HG02973 (cell line): ENCODE measurements around the gene ASIC4.
A peak's percentile ranks its signal among the peaks of the same experiment; 100 is the strongest.

Experiments
- ATAC-seq: cut with Tn5 transposase; IDR thresholded peaks from one replicate; pipeline ENCODE4 v1.9.1; 2021; ENCODE audit warnings: moderate library complexity; ENCODE audit not compliant: unreplicated experiment

The ASIC4 gene

GRCh38 chr2:219548990-219549389 lies 34.7 kb downstream of the ASIC4 start:
- no peak for ATAC-seq

DNA sequence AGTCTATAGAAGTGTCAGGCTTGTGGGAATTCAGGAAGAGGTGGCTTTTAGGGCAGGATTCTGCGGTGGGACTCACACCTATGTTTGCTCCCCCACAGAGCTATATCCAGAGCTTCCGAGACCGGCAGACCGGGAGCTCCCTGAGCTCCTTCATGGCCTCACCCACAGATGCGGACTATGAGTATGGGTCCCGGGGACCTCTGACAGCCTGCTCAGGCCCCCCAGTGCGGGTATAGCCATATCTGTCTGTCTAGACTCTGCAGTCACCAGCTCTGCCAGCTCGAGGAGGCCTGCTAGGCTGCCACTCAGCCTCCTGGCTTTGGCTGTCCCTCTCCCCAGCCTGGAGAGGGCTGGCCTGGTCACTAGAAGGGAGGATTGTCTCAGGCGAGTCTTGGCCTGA lies 35.3 kb downstream of the ASIC4 start:
- no peak for ATAC-seq

DNA sequence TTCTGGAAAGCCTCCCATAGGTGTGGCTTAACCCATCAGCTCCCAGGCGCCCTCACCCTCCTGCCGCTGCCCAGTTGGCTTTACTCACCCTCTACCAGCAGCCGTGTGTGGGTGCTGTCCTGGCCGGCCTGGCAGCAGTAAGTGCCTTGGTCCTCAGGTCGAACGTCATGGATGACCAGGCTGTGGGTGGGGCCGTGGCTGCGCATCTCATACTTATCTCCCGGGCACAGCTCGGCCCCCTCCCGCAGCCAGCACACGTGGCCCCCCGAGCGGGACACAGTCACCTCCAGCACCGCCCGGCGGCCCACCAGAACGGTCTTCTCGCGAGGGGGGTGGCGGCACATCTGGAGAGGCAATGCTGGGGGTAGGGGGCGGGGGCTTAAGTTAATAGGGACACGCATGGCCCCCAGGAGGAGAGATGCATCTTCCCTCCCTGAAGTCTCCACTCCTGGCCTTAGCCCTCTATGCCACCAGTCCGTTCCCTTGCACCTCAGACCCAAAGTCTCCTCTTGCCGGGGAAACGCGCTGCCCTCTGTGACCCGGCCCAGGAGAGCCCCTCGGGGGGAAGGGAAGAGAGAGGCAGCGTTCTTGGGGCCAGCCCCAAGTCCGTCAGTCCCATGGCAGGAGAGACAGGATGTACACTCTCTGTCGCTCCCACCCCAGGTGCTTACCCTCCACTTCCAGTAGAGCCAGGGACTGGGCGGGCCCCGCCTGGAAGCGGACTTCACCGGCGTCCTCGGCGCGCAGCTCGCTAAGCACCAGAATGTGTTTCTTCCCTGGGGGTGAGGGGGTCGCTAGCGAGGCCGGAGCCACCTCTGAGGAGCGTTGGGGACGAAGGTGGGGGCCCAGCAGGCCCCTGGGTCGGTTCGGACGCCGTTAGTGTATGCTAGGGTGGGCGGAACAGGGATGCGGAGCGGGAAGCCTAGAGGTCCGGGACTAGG lies 37.4 kb downstream of the ASIC4 start:
- peak; percentile 13 for ATAC-seq

GRCh38 chr2:219552382-219553167 lies 38.3 kb downstream of the ASIC4 start:
- ATAC-seq, result peak; percentile 88

DNA sequence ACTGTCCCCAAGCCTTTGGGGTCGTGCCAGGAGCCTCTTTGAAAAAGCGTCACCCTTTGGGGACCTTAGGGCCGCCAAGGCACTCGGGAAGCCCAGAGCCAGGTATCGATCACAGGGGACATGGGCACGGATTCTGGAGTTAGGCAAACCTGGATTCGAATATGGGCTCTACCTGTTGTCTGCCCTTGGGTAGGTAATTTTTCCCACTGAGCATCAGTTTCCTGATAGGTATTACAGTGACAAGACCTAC lies 38.8 kb downstream of the ASIC4 start:
- no peak for ATAC-seq

DNA sequence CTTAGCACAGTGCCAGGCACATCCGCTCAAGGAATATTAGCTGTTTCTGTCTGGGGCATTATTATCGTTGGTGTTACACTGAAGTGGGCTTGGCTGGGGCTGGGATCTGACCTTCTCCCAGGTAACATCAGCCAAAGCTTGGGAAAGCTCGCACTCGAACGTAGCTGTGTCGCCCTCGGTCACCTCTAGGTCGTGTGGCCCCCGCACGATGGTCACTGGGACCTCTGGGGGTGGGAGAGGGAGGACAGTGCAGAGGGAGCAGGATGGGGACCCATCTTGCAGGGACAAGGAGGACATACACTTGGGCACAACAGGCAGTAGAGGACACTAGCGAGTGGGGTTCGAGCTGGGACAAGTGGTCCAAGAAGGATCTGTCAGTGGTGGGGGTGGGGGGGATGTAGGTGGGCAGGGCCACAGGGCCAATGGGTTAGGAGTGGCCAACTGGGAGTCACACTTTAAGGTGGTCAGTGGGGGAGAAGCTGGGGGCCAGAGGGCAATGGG lies 39.2 kb downstream of the ASIC4 start:
- ATAC-seq, result no peak

- ATAC-seq, result no peak
Observed at GRCh38 chr2:219554350-219554749, 40.1 kb downstream of the ASIC4 start.

DNA sequence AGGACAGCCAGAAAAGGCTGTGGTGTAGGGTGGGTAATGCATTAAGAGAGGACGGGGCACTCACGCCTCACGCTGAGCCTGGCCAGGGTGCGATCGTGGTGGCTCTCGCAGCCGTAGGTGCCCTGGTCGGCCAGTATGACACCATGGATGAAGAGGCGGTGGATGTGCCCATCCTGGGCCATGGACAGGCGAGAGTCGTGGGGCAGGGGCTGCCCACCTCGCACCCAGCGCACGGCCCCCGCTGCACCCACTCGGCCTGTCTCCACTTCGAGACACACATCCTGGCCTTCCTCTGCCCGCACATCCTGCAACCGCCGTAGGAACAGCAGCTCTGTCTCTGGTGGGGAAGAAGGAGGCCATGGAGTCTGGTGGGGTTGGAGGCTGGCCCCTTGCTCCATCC lies 41.7 kb downstream of the ASIC4 start:
- no peak for ATAC-seq

DNA sequence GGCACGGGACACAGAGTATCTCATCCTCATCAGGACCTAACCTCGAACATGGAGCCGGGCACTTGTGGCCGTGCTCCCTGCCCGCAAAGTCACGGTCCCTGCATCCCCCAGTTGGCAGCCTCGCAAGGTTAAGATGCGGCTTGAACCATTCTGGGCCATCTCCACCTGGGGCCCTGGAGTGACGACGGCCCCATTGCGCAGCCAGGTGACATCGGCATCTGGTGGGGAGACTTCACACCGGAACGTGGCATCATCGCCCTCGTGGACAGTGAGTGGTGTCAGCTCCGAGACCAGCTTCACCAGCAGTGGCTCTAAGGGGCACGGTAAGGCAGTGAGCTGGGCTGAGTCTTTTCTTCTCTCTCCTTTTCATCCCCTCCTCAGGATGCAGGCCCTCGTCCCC lies 42.1 kb downstream of the ASIC4 start:
- no peak for ATAC-seq

DNA sequence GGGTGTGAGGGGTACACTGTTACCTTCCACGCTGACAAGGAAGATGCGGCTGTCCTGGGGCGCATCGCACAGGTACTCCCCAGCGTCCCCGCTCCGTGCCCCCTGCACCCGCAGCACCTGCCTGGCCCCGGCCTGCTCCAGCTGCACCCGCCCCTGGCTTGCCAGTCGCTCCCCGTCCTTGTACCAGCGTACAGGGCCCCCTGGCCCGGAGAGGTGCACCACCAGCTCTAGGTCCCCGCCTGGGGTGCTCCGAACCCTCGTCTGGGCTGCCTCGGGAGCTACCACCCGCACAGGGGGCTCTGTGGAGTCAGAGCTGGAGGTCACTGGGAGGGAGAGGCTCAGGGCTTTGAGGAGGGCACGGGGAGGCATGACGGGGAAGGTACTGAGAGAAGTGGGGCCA lies 43.0 kb downstream of the ASIC4 start:
- ATAC-seq, result no peak

DNA sequence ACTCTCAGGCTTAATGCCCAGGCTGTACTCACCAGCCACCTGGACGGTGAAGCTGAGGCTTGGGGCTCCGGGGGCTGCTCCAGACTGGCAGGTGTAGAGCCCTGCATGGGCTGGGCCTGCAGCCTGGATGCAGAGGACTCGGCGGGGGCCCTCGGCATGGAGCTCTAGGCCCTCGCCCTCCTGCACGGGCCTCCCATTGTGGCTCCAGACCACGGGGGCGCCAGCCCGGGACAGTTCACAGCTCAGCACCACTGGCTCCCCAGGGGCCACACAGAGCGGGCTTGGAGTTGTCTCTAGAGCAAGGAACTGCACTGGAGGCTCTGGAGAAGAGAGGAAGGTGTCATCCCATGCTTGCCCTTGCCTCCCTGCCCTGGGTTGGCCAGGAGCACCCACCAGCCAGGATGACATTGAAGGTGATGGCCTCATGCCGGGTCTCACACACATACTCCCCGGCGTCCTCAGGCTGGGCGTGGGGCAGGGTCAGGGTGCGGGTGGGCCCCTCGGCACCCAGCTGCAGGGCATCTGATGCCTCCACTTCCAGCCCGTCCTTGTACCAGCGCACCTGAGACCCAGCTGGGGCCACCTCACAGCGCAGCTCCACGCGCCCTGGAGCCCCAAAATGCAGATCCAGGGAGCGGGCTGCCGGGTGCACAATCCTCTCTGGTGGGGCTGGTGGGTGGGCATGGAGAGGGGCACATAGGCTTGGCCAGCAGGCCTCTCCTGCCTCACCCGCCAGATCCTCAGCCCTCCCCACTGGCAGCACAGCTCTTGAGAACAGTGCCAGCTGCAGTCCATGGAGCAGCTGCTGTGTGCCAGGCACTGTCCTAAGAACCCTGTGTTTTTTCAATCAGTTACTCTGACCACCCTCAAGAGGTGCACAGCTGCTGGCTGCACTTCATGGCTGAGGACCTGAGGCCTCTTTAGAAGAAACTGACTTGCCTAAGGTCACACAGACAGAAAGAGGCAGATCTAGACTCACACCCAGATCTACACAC lies 43.8 kb downstream of the ASIC4 start:
- ATAC-seq, result no peak

GRCh38 chr2:219559156-219559915 lies 45.1 kb downstream of the ASIC4 start:
- ATAC-seq, result no peak

- no peak for ATAC-seq
Observed at GRCh38 chr2:219560037-219560892, 46.0 kb downstream of the ASIC4 start.

DNA sequence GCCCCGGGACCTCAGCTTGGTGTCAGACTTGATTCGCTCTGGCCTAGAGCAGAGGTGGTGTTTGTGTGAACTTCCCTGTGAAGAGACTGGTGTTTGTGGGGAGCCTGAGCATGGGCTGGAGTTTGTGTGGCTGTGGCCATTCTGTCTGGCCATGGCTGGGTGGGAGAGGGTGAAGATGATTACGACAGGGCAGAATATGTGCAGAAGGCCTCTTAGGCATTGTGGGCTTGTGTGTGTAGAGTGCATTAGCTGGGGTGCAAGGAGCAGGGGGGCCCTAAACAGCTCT lies 46.6 kb downstream of the ASIC4 start:
- ATAC-seq, result no peak

GRCh38 chr2:219561179-219562048 lies 47.1 kb downstream of the ASIC4 start:
- no peak for ATAC-seq

DNA sequence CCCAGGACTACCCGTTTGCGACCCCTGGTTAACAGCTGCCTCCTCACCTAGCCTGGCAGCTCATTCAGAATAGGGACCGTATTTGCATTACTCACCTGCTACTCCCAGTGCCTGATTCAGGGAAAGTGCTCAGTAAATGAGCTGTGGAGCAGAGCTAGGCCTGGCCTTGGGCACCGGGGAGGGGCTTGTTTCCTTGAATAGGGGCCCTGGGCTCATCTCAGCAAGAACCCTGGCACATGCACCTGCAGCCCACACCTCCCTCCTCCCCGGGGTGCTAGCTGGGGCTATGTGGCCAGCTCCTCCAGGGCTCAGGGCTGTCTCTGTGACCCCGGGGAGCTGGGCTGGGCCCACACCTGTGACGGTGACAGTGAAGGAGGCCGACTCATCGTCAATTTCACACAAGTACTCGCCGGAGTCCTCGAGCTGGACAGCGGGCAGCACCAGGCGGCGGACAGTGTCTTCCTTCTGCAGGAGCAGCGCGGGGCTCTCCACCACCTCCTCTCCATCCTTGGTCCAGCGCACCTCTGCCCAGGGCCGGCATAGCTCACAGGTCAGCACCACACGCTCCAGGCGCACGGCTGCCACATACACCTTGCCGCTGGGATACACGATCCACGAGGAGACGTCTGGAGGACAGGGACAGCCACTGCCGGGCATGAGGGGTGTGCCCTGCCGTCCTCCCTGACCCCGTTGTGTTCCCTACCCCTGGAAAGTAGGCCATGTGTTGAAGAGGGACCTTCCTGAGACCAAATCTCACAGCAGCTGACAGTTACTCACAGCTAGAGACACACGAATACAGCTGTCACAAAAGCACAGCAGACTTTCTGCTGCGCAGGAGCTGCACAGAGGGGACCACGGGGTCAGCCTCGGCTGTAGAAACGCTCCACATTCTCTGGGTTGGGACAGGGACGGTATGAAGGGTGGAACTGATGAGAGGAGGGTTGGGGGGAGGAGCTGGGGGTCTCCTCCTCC lies 48.1 kb downstream of the ASIC4 start:
- ATAC-seq, result no peak

DNA sequence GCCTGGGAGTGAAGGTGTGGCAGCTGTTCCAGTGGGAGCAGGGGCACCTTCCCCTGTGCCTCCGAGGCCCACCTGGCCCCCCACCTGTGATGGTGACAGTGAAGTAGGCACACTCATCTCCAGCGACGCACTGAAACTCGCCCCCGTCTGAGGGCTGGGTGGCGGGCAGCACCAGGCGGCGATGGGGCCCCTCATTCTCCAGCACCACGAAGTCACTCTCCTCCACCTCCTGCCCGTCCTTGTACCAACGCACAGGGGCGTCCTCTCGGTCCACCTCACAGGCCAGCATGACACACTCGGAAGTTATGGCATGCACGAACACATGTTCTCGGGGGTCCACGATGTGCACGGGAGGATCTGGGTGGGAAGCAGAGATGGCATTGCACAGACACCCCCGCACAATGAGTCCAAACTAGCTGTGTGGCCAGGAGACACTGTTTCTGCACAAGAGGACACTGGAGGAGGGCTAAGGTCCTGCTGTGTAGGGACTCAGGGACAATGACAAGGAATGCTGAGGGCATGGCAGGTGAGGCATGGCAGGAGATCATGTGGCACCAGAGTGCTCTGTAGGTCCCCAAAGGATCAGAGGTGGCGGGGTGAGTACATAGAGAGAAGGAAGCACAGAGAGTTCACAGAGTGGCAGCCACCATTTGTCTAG lies 49.1 kb downstream of the ASIC4 start:
- no peak for ATAC-seq
